Measurements from ENCODE around the gene VIPR2.
"Not testable (repeated sequence)": the region's sequence is repeated elsewhere in the genome, so short reads cannot be mapped to it uniquely, and the experiment has no call there.

Gene VIPR2

DNA sequence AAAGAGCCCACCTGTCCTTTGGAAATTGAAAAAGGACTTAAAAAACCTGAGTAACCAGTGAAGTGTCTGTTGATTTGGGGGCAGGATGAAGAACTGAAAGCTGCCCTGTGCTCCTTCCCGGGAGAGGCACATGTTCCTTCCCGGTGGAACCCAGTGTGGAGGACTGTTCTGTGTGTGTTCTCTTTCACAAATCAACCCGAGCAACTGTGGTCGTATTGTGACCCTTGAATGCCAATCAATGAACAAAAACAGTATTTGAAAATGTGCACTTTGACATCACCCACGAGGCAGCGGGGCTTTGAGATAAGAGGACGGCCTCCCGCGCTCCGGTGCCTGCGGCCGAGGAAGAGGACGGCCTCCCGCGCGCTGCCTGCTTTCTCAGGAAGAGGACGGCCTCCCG is 139.0 kb downstream of the VIPR2 start:
- no peaks in the 10 kb centered on the region for H3K36me3 Mint-ChIP-seq (ENCODE audit: insufficient read depth)
- H3K27me3 Mint-ChIP-seq: peaks cover 39% of the 10 kb centered on the region
- H3K27ac Mint-ChIP-seq (ENCODE audit: low read depth): no peak overlapping the region
- no peaks in the 10 kb centered on the region for H3K4me1 Mint-ChIP-seq
- DNase-seq (ENCODE audit: low spot score in 2 of 2) (no peak), ATAC-seq (replicated peaks; ENCODE audit: extremely low read depth, poor library complexity, severe bottlenecking) (no peak)
- H3K9me3 Mint-ChIP-seq: no peaks in the 10 kb centered on the region
- no peak overlapping the region for H3K4me3 Mint-ChIP-seq

- H3K4me1 Mint-ChIP-seq: no peaks in the 10 kb centered on the region
- H3K27me3 Mint-ChIP-seq: peaks cover 41% of the 10 kb centered on the region
- DNase-seq (ENCODE audit: low spot score in 2 of 2): no peak
- no peak overlapping the region for H3K27ac Mint-ChIP-seq (ENCODE audit: low read depth)
- no peaks in the 10 kb centered on the region for H3K9me3 Mint-ChIP-seq
- ATAC-seq (replicated peaks; ENCODE audit: extremely low read depth, poor library complexity, severe bottlenecking): no peak
- no peak overlapping the region for H3K4me3 Mint-ChIP-seq
- H3K36me3 Mint-ChIP-seq (ENCODE audit: insufficient read depth): no peaks in the 10 kb centered on the region
Observed at GRCh38 chr7:159004411-159004810, 140.3 kb downstream of the VIPR2 start.

DNA sequence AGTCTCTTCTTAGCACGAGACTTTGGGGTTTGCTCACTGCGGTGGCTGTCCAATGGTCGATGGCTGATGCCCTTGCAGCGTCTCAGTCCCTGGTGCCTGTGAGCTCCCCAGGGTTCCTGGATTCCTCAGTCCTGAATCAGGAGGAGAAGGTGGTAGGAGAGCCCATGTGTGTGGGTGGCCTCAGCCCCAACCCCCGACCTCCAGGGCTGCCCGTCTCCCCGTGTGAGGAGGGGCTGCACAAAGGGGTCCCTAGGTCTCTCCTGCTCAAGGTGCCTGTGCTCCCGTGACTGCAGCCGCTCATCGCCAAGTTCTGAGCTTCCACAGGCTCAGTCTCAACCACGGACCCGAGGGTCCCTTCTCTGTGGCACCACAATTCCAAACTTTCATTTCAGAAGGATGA is 142.9 kb downstream of the VIPR2 start:
- no peak overlapping the region for H3K4me3 Mint-ChIP-seq
- peaks cover 50% of the 10 kb centered on the region for H3K27me3 Mint-ChIP-seq
- H3K4me1 Mint-ChIP-seq: no peaks in the 10 kb centered on the region

DNA sequence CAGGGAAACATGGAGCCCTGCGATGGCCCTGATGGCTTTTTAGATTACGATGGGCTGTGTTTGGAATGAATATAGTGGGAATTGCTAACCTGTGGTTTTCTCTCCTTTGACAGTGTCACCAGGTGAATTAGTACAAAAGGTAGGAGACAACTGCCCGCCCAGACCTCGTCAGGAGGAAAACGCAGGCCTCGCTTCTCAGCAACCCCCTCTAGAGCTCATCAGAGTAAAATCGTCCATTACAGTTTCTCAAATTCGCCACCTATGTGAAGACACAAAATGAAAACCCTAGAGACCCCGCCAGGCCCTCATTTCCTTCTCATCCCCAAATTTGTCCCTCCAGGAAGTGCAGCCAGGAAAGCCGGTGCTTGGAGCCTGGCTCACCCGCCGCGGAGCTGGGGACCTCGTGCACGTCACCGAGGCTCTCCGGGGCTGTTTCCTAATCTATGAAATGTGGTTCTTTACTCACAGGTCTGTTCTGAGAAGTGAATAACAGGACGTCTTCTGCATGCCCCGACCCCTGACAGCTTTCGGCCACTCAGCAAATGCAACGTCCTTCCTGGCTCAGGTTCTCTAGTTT is 143.7 kb downstream of the VIPR2 start:
- H3K4me3 Mint-ChIP-seq: no peak overlapping the region
- DNase-seq (ENCODE audit: low spot score in 2 of 2) (no peak), ATAC-seq (replicated peaks; ENCODE audit: extremely low read depth, poor library complexity, severe bottlenecking) (no peak)
- no peak overlapping the region for H3K27ac Mint-ChIP-seq (ENCODE audit: low read depth)
- H3K36me3 Mint-ChIP-seq (ENCODE audit: insufficient read depth): no peaks in the 10 kb centered on the region
- peaks cover 51% of the 10 kb centered on the region for H3K27me3 Mint-ChIP-seq
- no peaks in the 10 kb centered on the region for H3K9me3 Mint-ChIP-seq
- no peaks in the 10 kb centered on the region for H3K4me1 Mint-ChIP-seq

More for the DNA sequence above, 142.9 kb downstream of the VIPR2 start:
- ATAC-seq (replicated peaks; ENCODE audit: extremely low read depth, poor library complexity, severe bottlenecking) (no peak), DNase-seq (ENCODE audit: low spot score in 2 of 2) (no peak)
- H3K36me3 Mint-ChIP-seq (ENCODE audit: insufficient read depth): no peaks in the 10 kb centered on the region
- no peaks in the 10 kb centered on the region for H3K9me3 Mint-ChIP-seq
- H3K27ac Mint-ChIP-seq (ENCODE audit: low read depth): no peak overlapping the region

GRCh38 chr7:159000070-159000469 is 144.6 kb downstream of the VIPR2 start:
- H3K4me3 Mint-ChIP-seq: no peak overlapping the region
- peaks cover 60% of the 10 kb centered on the region for H3K27me3 Mint-ChIP-seq

DNA sequence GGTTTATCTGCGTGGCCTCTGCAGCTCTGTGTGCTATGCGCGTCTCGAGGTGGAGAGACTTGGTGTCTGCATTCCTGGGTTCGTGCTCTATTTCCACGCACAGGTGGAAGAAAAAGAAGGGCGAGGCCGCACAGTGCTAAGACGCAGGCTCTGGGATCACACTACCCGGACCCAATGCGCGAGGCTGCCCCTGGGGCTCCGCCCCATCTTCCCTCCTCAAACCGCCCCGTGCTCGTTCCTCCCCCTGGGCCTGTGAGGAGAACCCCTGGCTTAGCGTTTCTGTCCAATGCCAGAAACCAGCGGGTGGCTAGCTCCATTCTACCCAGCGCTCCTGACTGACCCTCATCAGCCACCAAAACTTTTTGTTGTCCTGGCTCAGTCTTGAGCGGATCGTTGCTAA is 145.2 kb downstream of the VIPR2 start:
- Mint-ChIP-seq H3K27ac (ENCODE audit: low read depth) (no peak overlapping the region), H3K4me3 (no peak overlapping the region), H3K27me3 (peaks cover 63% of the 10 kb centered on the region), H3K4me1 (no peaks in the 10 kb centered on the region), H3K9me3 (no peaks in the 10 kb centered on the region), H3K36me3 (ENCODE audit: insufficient read depth) (peaks cover 2% of the 10 kb centered on the region)
- DNase-seq (ENCODE audit: low spot score in 2 of 2) (no peak), ATAC-seq (replicated peaks; ENCODE audit: extremely low read depth, poor library complexity, severe bottlenecking) (no peak)

More at GRCh38 chr7:159000070-159000469, 144.6 kb downstream of the VIPR2 start:
- ATAC-seq (replicated peaks; ENCODE audit: extremely low read depth, poor library complexity, severe bottlenecking): no peak
- H3K27ac Mint-ChIP-seq (ENCODE audit: low read depth): no peak overlapping the region
- no peaks in the 10 kb centered on the region for H3K9me3 Mint-ChIP-seq
- DNase-seq (ENCODE audit: low spot score in 2 of 2): no peak
- peaks cover 1% of the 10 kb centered on the region for H3K36me3 Mint-ChIP-seq (ENCODE audit: insufficient read depth)
- no peaks in the 10 kb centered on the region for H3K4me1 Mint-ChIP-seq

DNA sequence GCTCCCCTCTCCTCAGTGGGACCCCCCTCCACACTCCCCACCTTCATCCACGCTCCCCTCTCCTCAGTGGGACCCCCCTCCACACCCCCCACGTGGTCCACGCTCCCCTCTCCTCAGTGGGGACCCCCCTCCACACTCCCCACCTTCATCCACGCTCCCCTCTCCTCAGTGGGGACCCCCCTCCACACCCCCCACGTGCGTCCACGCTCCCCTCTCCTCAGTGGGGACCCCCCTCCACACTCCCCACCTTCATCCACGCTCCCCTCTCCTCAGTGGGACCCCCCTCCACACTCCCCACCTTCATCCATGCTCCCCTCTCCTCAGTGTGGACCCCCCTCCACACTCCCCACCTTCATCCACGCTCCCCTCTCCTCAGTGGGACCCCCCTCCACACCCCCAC is 146.4 kb downstream of the VIPR2 start:
- not testable (repeated sequence) for H3K9me3 Mint-ChIP-seq; H3K4me3 Mint-ChIP-seq; H3K4me1 Mint-ChIP-seq; H3K36me3 Mint-ChIP-seq (ENCODE audit: insufficient read depth); ATAC-seq (replicated peaks; ENCODE audit: extremely low read depth, poor library complexity, severe bottlenecking); DNase-seq (ENCODE audit: low spot score in 2 of 2); H3K27ac Mint-ChIP-seq (ENCODE audit: low read depth)
- H3K27me3 Mint-ChIP-seq: peaks cover 67% of the 10 kb centered on the region

GRCh38 chr7:158997471-158997870 is 147.2 kb downstream of the VIPR2 start:
- ATAC-seq (replicated peaks; ENCODE audit: extremely low read depth, poor library complexity, severe bottlenecking) (no peak), DNase-seq (ENCODE audit: low spot score in 2 of 2) (no peak)
- no peak overlapping the region for H3K27ac Mint-ChIP-seq (ENCODE audit: low read depth)
- H3K9me3 Mint-ChIP-seq: no peaks in the 10 kb centered on the region
- no peaks in the 10 kb centered on the region for H3K4me1 Mint-ChIP-seq
- H3K4me3 Mint-ChIP-seq: no peak overlapping the region
- H3K36me3 Mint-ChIP-seq (ENCODE audit: insufficient read depth): peaks cover 4% of the 10 kb centered on the region
- peaks cover 74% of the 10 kb centered on the region for H3K27me3 Mint-ChIP-seq

DNA sequence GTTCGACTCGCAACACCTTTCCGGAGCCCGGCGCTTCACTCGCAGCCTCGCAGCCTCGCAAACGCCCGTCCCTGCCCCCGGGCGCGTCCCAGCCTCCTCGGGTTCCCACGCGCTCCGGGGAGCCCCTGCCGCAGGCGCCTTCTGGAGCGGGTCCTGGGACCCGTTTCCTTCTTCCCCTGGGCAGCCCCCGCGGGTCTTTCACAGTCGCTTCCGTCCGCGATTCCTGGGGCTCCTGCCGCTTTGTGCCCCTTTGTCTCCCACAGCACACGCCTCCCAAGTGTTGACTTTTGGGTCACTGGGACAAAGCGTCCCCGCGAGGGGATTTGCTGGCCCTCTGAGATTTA is 147.6 kb downstream of the VIPR2 start:
- Mint-ChIP-seq H3K9me3 (no peaks in the 10 kb centered on the region), H3K4me1 (no peaks in the 10 kb centered on the region), H3K27me3 (peaks cover 74% of the 10 kb centered on the region), H3K36me3 (ENCODE audit: insufficient read depth) (peaks cover 4% of the 10 kb centered on the region), H3K4me3 (no peak overlapping the region), H3K27ac (ENCODE audit: low read depth) (no peak overlapping the region)
- DNase-seq (ENCODE audit: low spot score in 2 of 2) (no peak), ATAC-seq (replicated peaks; ENCODE audit: extremely low read depth, poor library complexity, severe bottlenecking) (no peak)

DNA sequence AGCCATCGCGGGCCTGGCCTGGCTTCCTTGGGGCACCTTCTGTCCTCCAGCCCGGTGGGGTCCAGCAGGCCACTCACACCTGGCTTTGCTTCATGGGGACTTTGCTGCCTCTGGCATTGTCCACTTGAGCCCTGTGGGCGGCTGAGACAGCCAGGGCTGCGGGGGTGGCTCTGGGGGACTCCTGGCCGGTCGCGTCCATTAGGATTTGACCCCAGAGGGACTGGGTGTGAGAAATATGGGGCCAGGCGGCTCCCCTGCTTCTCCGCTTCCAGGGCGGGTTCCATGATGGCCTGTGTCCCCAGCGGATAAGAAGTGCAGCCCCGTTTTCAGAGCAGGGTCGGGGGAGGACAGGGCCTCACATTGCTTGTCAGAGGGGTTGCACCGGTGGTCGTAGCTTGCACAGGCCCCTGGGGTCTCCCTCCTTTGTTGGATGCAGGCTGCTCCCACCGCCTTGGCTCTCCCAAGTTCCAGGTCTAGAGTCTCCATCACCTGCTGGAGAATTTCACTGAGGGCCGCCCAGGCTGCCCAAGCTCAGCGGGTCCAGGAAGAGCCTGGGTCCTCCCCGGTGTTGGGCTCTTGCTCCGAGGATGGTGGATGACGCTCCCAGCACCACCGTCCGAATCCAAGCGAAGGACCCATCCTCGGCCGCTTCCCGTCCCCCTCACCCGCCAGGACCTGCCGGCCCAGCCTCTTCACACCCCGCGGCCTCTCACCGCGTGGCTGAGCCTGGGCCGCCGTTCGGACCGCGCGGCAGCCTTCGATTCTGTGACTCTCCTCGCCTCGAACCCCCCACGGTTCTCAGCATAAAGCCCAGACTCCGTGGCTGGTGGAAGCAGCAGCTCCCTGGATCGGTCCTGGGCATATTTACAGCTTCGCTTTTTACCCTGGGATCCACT is 148.2 kb downstream of the VIPR2 start:
- no peak overlapping the region for H3K27ac Mint-ChIP-seq (ENCODE audit: low read depth)
- no peak for DNase-seq (ENCODE audit: low spot score in 2 of 2)
- H3K4me1 Mint-ChIP-seq: no peaks in the 10 kb centered on the region

GRCh38 chr7:158995514-158995913 is 149.2 kb downstream of the VIPR2 start:
- no peaks in the 10 kb centered on the region for H3K4me1 Mint-ChIP-seq
- peaks cover 71% of the 10 kb centered on the region for H3K27me3 Mint-ChIP-seq
- H3K36me3 Mint-ChIP-seq (ENCODE audit: insufficient read depth): peaks cover 4% of the 10 kb centered on the region
- ATAC-seq (replicated peaks; ENCODE audit: extremely low read depth, poor library complexity, severe bottlenecking) (no peak), DNase-seq (ENCODE audit: low spot score in 2 of 2) (no peak)
- no peak overlapping the region for H3K4me3 Mint-ChIP-seq
- H3K27ac Mint-ChIP-seq (ENCODE audit: low read depth): no peak overlapping the region
- no peaks in the 10 kb centered on the region for H3K9me3 Mint-ChIP-seq

More for the DNA sequence above, 148.2 kb downstream of the VIPR2 start:
- no peak for ATAC-seq (replicated peaks; ENCODE audit: extremely low read depth, poor library complexity, severe bottlenecking)
- Mint-ChIP-seq H3K4me3 (no peak overlapping the region), H3K9me3 (no peaks in the 10 kb centered on the region), H3K36me3 (ENCODE audit: insufficient read depth) (peaks cover 4% of the 10 kb centered on the region), H3K27me3 (peaks cover 78% of the 10 kb centered on the region)

DNA sequence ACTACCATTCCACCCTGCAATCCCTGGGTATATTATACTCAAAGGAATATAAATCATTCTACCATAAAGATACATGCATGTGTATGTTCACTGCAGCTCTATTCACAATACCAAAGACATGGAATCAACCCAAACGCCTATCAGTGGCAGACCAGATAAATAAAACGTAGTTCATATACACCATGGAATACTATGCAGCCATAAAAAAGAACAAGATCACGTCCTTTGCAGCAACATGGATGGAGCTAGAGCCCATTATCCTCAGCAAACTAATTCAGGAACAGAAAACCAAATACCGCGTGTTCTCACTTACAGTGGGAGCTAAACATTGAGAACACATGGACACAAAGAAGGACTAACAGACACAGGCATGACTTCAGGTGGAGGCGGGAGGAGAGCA is 150.0 kb downstream of the VIPR2 start:
- Mint-ChIP-seq H3K27ac (ENCODE audit: low read depth) (no peak overlapping the region), H3K27me3 (peaks cover 63% of the 10 kb centered on the region), H3K36me3 (ENCODE audit: insufficient read depth) (peaks cover 4% of the 10 kb centered on the region), H3K4me3 (no peak overlapping the region), H3K4me1 (no peaks in the 10 kb centered on the region), H3K9me3 (no peaks in the 10 kb centered on the region)
- ATAC-seq (replicated peaks; ENCODE audit: extremely low read depth, poor library complexity, severe bottlenecking) (no peak), DNase-seq (ENCODE audit: low spot score in 2 of 2) (no peak)

GRCh38 chr7:158993591-158993990 is 151.1 kb downstream of the VIPR2 start:
- no peak for DNase-seq (ENCODE audit: low spot score in 2 of 2)
- no peaks in the 10 kb centered on the region for H3K9me3 Mint-ChIP-seq
- H3K27me3 Mint-ChIP-seq: peaks cover 52% of the 10 kb centered on the region
- no peaks in the 10 kb centered on the region for H3K4me1 Mint-ChIP-seq
- no peak for ATAC-seq (replicated peaks; ENCODE audit: extremely low read depth, poor library complexity, severe bottlenecking)
- H3K4me3 Mint-ChIP-seq: no peak overlapping the region
- no peak overlapping the region for H3K27ac Mint-ChIP-seq (ENCODE audit: low read depth)
- H3K36me3 Mint-ChIP-seq (ENCODE audit: insufficient read depth): peaks cover 4% of the 10 kb centered on the region

All from central memory CD8-positive, alpha-beta T cell (primary cell).